GM21360 (cell line): ENCODE data around the gene AFF4.
"Not testable (repeated sequence)": the region's sequence is repeated elsewhere in the genome, so short reads cannot be mapped to it uniquely, and the experiment has no call there.

Experiments
- ATAC-seq: cut with Tn5 transposase; IDR thresholded peaks from one replicate; pipeline ENCODE4 v1.9.1; 2021; ENCODE audit warnings: mild to moderate bottlenecking, moderate library complexity; ENCODE audit not compliant: unreplicated experiment

AFF4 gene

DNA sequence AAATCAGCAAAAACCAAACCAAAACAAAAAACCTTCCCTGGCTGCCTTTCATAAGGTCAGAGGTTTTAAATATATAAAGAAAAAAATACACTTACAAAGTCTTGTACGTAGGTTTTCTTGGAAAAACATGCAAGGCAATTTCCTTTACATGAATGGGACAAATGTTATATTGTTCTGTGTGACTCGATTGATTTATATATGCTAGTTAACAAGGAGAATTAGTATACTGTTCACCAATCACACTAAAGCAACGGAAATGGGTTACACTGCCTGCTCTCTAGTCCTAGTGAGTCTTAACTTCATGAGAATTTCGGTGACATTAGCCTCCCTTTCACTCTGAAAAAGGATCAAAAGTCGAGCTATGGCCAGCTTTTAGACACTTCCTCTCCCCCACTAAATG, 102.7 kb downstream of the AFF4 start:
- ATAC-seq: no peak

DNA sequence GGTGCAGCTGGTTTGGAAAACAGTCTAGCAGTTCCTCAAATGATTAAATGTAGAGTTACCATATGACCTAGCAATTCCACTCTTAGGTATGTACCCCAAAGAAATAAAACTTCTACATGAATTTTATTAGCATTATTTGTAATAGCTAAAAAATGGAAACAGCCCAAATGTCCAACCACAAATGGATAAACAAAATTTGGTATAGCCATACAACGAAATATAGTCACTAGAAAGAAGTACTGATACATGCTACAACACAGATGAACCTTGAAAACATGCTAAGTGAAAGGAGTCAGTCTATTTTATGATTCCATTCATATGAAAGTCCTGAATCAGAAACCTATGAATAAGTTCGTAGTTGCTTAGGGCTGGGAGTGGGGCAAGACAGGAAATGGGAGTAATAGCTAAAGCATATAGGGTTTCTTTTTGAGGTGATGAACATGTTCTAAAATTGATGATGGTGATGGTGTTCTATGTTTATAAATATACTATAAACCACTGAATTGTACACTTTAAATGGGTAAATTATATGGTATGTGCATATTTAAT, 103.5 kb downstream of the AFF4 start:
- ATAC-seq: no peak

DNA sequence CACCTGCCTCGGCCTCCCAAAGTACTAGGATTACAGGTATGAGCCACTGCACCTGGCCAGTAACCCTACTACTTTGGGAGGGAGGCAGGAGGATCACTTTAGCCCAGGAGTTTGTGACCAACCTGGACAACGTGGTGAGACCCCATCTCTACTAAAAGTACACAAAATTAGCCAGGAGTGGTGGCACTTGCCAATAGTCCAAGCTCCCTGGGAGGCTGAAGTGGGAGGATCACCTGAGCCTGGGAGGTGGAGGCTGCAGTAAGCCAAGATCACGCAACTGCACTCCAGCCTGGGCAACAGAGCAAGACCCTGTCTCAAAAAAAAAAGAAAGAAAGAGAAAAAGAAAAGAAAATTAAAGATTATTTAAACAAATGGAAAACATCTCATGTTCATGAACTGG, 107.4 kb downstream of the AFF4 start:
- no peak for ATAC-seq

DNA sequence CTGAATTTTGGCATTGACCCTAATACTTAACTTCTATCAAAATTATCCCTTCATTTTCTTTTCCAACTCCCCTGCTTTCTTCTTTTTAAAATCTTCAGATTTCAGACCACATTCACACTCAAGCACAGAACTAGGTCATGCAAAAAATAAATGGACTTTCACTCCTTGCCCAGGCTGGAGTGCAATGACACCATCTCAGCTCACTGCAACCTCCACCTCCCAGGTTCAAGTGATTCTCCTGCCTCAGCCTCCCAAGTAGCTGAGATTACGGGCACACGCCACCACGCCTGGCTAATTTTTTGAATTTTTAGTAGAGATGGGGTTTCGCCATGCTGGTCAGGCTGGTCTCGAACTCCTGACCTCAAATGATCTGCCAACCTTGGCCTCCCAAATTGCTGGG, 108.4 kb downstream of the AFF4 start:
- ATAC-seq: not testable (repeated sequence)

DNA sequence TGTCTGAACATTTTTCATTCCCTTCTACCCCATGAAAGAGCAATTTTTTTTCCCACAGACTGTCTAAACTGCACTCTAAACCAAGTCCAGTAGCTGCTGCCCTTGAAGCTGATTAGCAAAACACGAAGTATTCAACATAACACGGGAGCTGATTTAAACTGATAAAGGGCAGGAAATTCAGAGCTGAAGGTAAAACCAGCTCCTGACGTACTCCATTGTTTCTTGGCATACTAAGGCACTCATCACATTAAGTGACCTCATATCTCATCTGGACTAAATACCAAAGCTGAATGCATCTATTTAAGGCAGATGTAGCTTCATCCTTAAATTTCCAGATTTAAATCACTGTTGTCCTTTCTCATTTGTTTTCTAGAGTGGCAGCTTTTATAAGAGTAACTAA, 109.1 kb downstream of the AFF4 start:
- ATAC-seq: no peak

DNA sequence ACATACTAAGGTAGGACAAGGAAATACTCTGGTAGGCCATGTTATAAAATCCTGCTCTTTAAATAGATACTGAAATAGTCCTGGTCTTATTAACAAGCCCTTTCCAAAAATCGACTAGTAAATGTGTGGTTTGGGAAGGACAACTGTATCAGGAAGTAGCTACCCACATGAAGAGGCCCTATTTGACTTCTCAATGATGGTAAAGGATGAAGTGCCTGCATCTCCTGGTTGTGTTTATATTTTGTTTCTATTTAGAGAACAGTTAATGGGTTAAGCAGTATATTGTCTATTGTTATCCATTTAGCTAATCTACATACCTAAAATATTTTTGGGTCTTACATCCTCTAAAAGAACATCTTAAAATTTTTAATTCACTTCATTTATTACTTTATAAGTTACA, 109.6 kb downstream of the AFF4 start:
- no peak for ATAC-seq

DNA sequence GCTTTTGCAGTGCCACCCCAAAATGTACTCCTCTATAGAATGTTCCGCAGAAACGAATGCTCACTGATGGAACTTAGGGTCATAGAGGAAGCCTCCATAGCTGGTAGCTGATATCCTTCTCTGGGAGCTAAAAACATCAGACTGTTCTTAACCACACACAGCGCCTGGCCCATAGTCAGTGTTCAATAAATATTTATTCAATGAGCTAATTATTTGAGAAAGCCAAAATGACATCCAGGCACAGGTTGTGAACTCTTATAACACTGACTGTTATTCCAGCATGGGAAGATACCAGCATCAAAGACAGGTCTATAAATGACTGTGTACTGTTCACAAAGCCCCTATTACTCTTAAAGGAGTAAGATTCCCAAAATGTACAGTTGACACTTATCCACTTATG, 110.1 kb downstream of the AFF4 start:
- ATAC-seq: no peak

DNA sequence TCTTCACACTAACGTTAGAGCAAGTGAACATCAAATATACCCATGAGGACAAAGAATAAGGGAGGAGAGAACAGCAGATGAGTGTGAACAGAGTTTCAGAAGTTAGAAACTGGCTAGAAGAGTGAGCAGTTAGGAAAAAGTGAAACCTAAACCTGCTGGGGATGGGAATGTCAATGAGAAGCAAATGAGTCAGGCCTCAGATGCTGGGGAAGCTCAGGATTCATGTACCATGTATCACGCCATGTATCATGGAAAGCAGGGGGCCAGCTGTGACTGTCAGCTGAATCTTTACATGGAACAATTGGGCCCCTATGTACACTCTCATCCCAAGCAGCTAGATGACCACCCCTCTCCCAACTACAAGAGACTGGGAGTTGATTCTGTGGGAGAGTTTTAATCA, 113.4 kb downstream of the AFF4 start:
- ATAC-seq: no peak

DNA sequence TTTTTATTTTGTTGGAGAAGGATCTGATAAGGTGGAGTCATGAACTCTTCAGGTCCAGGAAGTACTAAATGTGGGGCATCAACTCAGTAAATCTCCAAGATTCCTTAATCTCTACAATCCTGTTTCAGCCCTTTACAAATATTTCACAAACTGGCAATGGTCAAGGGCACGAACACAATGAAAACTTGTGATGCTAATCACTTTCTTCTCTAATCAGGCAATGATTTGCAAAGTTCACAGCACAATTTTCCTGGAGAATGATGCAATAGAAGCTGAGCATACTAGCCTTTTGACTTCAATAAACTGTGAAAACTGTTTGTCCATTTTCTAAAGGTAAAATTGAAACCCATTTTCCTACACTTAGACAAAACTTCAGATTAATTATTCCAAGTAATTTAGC, 114.1 kb downstream of the AFF4 start:
- no peak for ATAC-seq

DNA sequence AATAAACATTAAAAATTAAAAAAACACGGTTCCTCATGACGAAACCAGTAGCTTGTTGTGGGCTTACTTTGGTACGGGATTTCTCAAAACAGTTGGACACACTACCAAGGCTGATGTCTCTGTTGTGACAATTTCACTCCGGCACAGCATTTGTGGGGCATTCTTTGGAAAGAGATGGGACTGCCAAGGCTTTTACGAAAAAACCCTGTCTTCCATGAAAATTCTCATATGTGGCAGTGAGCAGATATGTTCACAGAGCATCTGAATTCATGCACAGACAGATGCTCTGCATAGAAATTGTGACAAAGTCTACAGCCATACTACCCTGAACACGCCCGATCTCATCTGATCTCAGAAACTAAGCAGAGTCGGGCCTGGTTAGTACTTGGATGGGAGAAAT, 115.2 kb downstream of the AFF4 start:
- no peak for ATAC-seq

DNA sequence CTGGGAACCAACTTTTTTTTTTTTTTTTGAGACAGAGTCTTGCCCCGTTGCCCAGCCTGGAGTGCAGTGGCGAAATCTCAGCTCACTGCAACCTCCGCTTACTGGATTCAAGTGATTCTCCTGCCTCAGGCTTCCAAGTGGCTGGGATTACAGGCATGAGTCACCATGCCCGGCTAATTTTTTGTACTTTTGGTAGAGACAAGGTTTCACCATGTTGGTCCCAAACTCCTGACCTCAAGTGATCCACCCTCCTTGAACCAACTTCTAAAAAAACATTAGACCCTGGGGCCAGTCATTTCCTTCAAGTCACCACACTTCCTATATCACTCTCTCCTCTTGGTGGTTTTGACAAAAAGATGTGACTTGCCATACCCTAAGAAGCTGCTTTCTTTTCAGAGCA, 122.1 kb downstream of the AFF4 start:
- ATAC-seq: no peak

DNA sequence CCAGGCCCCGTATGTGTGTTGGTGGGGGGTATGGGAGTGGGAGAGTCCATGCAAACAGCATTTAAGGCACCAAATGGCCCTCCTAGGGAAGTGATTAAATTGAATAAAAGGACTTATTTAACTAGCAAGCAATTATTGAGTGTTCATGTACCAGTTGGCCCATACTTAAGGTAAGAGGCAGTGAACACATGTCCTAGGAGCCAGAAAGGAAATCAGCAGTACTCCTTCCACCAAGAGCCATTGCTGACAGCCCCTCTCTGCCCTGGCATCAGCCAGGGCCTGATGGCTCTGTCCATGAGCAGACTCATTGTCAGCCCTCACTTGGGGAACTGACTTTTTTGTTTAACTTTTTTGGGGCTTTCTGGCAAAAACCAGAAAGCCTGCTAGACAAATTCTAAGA, 122.5 kb downstream of the AFF4 start:
- ATAC-seq: no peak

DNA sequence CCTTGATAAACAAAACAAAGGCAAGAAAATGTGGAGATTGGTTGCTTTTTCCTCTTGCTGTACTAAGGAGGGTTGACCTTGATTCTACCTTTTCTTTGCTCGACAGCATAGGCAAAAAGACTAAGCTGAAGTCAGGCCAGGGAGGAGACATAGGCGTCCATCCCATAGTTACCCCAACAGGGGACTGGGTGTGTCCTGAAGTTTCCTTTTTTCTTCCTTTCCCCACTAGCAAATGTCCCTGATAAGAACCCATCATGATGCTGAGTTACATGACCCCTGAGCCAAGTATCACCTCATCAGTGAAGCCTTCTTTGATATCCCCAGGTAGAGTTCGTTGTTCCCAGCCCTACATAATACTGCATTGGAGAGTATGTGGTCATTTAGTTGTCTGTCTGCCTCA, 123.1 kb downstream of the AFF4 start:
- no peak for ATAC-seq

DNA sequence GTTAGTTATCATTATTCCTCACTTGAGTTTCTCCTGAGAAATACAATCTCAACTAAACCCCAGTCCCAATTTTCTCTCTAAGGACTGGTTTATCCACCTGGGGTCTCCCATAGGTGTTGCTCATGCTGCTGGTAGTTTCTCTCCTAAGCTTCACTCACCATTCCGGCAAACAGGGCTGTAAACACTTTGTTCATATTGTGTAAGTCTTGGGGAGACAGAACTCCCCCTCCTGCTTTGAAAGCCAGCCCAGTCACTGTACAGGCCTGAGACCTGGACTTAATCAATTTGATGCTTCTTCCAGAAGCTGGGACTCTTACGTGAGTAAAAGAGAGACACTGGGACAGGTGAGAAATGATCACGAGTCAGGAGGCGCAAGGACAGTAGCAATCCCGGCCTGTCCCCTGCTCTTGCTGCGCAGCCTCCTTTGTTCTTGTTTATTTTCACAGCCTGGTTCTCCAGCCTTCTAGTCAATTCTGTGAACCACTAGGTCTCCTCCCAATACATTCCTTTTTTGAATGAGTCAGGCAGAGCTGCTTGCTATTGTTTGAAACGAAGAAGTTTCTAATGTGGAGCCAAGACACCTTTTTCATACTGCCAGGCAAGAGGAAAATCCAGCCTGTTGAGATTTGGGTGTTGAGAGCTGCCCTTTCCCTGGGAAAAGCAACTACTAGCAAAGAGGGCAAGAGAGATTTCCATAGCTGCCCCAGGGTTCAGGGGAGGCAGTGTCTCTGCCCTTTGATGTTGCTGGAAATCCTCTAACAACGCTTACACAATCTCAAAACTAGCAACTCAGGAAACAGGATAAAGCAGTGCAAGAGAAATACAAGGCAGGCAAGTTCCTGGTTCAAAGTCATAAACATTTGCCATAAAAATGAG, 123.8 kb downstream of the AFF4 start:
- ATAC-seq: no peak

DNA sequence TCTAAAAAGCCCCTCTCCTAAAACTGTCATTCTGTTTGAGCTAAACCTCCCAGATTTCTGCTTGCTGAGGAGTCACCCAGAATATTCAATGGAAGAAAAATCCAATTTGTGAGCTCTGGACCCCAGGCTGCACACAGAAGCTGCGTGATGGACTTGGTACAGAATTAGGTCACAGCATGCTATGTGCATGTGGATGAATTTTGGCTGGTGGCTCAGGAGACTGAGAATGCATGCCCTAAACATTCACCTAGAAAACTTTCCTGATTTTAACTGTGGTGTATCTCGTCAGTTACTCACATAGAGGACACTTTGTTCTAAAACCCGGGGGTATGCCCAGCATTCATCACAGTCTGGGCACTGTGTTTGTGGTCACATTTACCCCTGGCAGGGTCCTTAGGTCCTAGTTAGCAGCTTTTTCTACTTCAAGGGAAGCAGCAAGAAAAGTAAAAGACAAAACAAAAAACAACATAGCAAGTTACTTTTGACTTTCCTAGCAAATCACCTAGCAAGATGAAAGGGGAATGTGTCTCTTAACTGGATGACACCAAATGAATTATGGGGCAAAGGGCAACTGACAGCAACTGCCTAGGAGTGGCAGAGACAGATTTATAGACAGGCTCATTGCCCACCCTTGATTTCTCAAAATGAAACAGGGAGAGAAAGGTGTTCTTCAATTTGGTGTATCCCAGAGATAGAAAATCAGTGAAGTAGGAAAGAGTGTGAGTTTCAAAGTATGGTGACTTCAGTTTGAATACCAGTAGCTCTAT, 124.7 kb downstream of the AFF4 start:
- ATAC-seq: no peak

DNA sequence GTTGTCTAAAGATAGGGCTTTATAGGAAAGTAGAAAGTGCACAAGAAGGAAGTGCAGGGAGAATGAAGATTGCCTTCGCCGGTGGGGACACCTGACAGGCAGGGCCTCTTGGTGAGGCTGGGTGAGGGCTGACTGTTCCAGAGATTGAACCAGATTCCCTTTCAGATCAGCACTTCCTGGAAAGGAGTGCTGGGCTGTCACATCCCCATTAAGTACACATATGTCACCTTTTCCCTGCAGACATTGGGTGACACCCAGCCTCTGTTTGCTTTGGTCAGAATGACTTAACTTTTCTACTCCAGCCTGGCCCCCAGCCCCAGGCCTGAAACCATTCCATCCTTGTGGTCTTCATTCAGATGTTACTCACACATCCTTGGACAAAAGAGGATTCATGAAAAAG, 125.6 kb downstream of the AFF4 start:
- ATAC-seq: no peak

DNA sequence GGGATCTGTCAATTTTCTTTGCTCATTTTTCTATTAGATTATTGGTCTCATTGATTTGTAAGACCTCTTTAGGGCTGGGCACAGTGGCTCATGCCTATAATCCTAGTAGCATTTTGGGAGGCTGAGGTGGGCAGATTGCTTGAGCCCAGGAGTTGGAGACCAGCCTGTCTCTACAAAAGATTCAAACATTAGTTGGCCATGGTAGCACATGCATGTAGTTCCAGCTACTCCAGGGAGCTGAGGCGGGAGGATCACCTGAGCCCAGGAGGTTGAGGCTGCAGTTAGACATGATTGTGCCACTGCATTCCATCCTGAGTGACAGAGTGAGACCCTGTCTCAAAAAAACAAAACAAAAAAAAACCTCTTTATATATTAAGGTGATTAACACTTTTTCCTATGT, 126.6 kb downstream of the AFF4 start:
- ATAC-seq: no peak

DNA sequence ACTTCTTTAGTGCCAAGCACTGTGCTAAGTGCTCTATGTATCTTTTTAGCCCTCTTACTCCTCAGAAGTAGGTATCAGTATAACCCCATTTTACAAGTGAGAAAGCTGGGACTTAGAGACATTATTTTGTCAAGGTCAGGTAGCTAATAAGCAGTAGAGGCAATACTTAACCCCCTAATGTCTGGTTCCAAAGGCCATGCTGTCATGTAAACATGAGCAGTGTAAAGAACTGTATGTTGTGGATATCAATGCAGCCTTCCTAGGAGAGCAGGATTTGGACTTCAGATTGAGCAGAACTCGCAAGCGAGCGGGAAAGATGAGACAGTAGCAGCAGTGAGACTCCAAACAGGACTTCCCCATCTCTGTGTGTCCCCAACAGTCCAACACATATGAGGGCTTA, 129.4 kb downstream of the AFF4 start:
- ATAC-seq: no peak

DNA sequence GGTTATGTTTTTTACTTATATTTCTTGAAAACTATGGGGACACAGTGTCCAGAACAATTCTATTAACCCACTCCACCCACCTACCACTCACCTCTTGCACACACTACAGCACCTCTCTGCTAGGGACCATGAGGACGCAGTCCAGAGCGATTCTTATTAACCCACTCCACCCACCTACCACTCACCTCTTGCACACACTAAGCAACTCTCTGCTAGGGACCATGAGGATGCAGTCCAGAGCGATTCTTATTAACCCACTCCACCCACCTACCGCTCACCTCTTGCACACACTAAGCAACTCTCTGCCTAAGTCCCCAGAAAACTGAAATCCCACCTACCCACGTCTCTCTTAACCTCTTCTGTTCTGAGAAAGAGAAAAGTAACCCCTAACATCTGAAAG, 130.8 kb downstream of the AFF4 start:
- ATAC-seq: no peak

DNA sequence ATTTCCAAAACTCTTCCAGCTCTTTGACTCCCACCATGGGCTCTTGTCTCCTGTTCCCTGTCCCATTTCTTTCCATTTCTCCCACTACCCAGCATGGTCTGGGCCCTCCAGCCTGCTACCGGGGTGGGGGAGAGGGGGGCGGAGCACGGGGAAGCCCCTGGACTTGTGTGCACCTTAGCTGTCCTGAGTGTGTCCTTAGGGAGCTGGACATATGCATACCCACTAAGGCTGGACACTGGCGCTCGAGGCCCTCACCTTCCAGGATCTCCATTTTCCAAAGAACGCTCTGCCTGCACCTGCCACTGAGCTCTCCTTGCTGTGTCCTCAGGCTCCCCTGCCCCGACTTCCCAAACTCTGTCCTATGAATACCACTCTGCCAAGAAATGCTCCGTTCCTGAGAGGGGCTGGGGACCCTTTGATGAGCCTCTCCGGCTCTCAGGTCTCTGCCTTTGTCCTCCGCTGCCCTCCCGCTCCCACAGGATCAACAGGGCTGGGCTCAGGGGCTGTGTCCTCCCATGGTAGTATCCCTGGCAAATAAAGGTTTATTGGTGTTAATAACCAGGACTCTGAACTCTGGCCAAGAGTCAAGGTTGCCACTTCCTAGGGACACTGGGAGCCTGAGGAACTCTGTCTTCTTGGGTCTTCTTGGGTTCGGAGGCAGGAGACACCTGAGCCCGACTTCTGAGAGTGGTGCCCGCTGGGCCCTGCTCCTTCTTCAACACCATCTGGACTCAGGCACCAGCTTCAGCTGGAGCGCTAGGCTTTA, 132.2 kb downstream of the AFF4 start:
- ATAC-seq: no peak

DNA sequence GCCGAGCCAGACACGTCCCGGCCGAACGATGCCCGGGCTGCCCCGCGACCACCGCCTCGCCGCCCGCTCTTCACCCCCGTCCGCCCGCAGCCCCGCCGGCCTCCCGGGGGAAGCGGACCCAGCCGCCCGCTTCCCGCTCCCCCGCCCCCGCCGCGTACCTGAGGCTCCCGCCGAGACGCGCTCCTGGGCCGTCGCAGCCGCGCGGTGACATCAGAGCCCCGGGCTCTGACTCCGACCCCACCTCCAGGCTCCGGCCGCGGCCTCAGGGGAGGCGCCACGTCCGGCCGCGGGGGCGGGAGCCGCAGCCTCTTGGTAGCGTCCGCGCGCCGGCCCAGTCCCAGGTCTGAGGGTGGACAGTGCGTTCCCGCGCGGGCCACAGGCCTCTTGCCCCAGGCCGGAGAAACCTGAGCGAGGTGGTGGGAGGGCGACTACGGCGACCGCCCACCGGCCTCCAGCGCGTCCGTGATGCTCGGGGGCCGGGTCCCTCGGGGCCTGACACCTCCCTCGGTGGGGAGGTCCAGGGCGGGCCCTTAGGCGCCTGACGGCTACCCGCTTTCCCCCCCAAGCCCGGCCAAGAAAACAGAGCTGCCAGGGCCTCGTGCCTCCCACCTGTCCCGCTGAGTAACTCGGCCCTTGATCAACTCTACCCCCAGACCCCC, 132.9 kb downstream of the AFF4 start, which contains the start of gene SHROOM1:
Gene SHROOM1, minus strand, starts transcription at position 212 of the 659 bp plus-strand sequence. CDS start 4,507 bp downstream, outside the sequence.
- peak; percentile 58 for ATAC-seq
